GM18951 (cell line): Measurements from ENCODE around the gene NCR3LG1.

Source experiments
- POLR2A ChIP-seq: IDR thresholded peaks from 4 replicates; pipeline ENCODE4 v1.6.1; 2011; ENCODE audit warnings: mild to moderate bottlenecking; ENCODE audit not compliant: insufficient read length, insufficient read depth; ENCODE audit errors: extremely low read depth
- in situ Hi-C: fragments of 300-500 bp; cut with MboI; formaldehyde crosslinking; loops from one replicate; pipeline ENCODE4 v1.12.0; 2022; ENCODE audit warnings: low sequenced_read_pairs, mixed read lengths, inconsistent platforms; ENCODE audit not compliant: unreplicated experiment

The NCR3LG1 gene

DNA sequence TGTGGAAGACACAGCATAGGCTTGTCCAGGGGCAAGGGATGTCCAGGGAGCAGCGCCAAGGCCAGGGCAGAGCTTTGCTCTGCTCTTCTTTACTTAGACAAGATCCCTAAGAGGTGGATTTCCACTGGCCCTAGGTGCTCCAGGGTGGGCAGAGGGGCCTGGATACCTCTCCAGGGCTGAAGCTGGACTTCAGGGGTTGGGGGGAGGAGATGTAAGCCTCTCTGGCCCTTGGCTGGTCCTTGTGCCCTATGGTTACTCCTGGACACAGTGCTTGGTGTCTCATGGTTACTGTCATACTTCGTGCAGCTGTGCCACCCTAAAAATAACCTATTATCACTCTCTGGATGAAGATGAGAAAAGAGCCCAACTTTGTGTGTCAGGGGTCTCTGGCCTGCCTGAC, 49.7 kb downstream of the NCR3LG1 start:
- no peak for TF ChIP-seq POLR2A
- in situ Hi-C loops = no loop called here

DNA sequence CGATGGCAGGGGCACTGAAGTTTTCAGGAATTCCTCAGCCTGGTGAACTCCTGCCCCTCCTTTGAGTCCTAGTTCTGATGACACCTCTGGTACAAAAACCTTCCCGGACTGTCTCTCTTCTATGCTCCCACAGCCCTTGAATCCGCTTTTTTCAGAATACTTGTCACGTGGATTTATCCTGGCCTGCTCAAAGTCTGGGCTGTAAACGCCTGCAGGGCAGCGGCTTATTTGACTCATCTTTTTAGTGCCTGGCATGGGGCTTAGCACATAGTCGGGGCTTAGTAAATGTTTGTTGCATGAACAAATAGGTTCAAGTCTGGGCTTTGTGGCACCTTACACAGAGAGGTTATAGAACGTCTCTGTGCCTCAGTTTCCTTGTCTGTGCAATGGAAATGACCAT, 50.2 kb downstream of the NCR3LG1 start:
- no peak for TF ChIP-seq POLR2A
- in situ Hi-C loops = no loop called here

DNA sequence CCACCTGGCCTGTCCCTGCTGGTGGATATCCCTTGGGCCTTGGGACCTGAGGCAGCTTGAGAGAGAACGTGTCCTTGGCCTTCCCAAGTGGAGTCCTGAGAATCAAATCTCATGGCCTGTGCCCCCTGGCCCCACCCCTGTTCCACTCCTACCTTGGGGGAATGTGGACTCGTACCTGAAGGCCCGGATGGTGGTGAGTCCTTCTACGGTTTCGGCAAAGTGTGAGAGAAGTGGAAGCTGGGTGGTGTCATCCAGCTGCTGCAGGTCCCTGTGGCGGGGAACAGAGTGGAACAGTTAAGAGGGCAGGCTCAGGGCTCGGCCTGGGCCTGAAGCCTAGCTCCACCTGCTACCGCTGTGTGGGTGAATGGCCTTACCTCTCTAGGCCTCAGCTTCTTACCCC, 50.9 kb downstream of the NCR3LG1 start:
- in situ Hi-C loops = no loop called here
- TF ChIP-seq POLR2A = no peak

DNA sequence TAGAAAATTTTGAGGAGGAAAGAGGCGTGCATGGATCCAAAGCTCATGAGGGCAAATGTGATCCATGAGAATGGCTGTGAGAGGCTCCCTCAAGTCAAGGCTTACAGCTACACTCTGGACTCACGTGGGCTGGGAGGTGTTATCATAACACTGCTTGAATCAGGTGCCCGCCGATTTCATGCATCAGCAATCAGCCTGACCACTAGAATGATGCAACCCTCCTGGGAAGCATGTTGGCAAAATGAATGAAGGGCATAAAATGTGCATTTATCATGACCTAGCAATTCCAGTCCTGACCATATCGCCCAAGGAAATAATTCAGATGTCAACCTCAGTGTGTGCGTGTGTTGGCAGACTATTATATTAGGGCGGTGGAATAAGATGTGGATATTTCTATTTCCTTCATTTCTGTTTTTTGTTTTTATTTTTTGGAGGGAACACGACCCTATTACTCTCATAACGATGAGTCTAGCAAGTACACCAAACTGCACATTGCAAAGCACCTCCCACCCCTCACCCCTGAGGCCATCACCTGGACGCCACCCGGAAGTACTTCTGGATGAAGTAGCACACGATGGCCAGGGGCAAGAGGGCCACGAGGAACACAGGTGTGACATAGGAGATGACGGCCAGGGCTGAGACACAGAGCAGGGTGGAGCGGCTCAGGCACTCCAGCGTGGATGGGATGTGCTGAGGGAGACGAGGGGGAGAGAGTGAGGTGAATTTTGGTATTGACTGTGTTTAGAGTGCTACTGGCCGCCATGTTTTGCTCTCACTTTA, 52.6 kb downstream of the NCR3LG1 start:
- in situ Hi-C loops = no loop called here
- TF ChIP-seq POLR2A = no peak

DNA sequence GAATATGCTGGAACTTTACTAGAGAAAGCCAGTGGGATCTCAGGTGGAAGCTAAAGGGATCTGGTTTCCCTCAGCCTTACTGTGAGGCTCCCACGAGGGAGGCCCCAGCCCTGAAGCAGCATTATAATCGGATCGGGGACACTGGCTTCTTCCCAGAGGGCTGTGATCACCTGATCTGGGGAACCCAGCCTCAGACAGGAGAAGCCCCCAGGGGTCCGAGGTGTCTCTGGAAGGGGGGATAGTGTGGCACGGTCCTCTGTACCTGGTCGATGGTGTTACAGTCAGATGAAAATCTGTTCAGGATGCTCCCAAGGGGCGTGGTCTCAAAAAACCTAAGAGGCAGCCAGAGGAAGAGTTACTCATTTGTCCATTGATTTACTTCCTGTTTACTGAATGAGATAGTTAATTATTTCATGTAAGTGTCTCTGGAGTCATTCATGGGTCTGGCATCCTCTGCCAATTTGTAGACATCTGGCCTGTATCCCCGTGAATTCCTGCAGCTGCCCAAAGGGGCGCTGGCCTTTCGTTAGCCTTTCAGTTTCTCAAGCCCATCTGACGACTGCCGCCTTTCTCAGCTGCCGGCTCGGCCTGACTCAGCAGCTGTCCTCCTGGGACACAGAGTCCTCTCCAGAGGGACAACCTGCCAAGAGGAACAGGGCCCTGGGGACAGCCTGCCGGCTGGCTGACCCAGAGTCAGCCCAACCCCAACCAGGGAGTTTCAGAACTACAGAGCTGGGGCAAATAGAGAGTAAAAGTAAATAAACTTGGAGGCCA, 53.8 kb downstream of the NCR3LG1 start:
- in situ Hi-C loops = no loop called here
- TF ChIP-seq POLR2A = no peak

DNA sequence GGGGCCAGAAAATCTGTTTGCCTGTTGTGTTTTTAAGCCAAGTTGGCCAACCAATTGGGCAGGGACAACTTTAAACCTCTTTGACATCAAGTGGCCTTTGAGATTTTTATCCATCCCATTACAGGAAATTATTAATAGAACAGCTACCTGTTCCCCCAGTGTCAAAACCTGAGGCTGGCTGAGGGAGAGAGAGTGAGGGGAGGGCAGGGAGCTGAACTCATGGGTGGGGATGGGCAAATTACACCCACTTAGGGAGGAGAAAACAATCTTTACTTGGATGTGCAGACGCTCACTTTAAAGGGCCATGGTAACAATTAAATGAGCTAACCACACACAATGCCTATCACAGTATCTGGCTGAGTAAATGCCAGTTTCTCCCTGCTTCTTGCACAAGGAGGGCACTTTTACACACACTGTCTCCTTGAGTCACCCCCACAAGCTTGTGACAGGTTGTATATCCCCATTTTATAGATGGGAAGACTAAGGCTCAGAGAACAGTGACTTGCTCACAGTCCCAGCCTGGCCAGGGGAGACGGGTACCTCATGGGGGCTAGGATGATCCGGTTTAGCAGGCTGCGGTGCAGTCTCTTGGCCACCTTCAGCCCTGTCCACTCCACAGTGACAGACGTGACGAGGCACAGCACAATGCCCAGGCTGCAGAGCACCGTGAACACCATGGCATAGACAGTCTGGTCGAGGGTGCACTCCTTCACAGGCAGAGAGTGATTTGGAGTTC, 54.6 kb downstream of the NCR3LG1 start:
- in situ Hi-C loops = no loop called here

DNA sequence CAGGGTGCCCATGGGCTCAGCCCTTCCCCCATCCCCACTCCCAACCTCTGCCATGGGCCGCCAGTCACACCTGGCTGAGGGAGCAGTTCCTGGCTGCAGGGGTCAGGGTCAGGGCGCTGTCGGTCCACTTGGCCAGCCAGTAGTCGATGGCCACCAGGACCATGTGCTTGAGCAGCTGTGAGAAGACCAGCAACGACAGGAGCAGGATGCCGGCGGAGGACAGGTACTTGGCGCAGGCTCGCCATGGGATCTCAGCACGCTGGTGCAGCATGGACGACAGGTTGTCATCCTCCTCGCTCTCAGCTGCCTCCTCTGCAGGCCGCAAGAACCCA, 55.2 kb downstream of the NCR3LG1 start:
- in situ Hi-C loops = no loop called here
- TF ChIP-seq POLR2A = no peak

More for the DNA sequence above, 54.6 kb downstream of the NCR3LG1 start:
- no peak for TF ChIP-seq POLR2A

DNA sequence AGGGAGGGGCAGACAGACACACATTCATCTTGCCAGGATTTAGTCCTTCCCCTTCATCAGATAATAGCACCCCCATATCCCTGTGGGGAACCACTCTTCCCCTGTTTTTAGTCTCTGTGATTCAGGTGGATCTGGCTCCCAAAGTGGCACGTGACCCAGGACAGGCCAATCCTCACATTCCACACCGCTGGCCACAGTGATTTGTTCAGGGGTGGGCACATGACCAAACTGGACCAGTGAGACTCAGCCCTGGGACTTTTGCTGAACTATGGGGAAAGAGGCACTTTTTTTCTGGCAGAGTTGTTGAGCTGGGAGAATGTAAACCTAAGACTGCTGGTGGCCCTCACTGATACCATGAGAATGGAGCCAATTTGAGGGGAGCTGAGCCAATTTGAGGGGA, 56.0 kb downstream of the NCR3LG1 start:
- in situ Hi-C loops = no loop called here
- TF ChIP-seq POLR2A = no peak

DNA sequence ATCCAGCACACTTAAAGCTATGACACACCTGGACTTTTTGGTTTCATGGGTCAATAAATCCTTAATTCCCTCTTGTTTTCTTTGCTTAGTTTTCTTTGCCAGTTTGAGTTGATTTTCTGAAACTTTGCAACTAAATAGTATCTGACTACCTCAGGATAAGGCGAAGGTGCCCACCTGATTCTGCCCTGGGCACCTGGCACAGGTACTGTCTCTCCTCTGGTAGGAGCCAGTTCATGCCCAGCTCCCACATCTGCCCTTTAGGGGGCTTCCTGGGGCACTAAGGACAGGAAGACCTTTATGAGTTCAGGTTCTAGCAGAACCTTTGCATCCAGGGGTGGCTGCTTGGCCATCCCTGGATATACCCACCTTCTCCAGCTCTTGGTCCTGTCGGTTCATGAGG, 56.4 kb downstream of the NCR3LG1 start:
- no peak for TF ChIP-seq POLR2A

DNA sequence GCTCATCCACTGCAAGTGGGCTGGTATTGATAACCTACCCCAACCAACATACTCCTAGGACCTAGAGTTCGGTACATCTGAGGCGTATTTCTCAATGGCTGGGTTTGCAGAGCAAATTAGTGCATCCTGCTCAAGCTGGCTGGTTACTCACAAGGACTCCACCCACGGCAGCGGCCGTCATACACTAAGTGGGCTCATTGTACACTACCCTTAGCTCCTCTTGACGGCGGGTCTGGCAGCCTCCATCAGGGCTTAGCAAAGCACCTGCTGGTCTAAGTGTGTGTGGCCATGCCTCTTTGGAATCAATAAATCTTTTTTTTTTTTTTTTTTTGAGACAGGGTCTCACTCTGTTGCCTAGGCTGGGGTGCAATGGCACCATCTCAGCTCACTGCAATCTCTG, 57.0 kb downstream of the NCR3LG1 start:
- in situ Hi-C loops = no loop called here
- no peak for TF ChIP-seq POLR2A

More for the DNA sequence above, 56.4 kb downstream of the NCR3LG1 start:
- in situ Hi-C loops = no loop called here

DNA sequence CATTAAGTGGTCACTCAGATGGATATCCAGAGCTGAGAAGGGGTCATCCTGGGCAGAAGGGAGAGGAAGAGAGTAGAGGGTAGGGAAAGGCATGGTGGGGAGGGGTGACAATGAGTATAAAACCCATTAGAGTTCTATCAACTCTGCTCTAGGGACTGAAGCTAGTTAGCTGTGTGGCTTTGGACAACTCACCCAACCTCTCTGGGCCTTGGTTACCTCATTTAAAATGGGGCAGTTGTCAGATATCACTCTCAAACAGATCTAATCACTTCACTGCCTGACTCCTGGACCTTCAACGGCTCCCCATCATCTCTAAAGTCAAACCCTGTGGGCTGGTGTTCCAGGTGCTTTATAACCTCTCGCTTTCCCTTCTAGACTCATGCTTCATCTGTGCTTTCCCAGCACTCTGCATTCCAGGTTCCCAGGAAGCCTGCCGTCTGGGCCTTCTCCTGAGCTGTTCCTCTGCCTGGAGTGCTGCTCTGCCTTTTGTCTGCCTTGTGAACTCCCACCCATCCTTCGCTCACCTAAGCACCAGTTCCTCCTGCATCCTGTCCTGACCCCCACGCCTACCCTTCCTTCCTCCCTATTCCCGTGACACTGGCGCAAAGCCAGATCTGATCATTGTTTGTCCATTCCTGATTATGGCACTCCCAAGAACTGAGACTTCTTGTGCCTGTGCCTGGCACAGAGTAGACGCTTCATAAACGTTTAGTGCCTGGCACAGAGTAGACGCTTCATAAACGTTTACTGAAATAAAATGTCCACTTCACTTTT, 59.2 kb downstream of the NCR3LG1 start:
- in situ Hi-C loops = no loop called here

DNA sequence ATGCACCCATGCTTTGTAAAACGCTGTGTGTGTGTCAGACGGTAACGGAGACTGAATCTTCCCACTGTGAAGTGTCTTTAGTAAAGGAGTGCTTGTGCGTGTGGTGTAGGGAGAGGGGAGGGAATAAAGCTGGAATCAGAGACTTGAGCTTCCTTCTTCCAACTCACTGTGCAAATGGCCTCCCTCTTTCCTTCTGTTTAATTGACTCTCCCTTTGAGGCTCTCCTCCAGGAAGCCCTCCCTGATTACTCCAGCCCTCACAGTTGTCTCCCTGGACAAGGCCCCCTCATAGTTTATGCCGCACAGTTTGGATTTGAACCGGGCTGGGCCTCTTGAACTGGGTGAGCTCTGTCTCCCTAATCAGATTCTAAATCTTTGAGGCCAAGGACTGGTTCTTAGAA, 59.8 kb downstream of the NCR3LG1 start:
- no peak for TF ChIP-seq POLR2A
- in situ Hi-C loops = no loop called here

More for the DNA sequence above, 59.2 kb downstream of the NCR3LG1 start:
- no peak for TF ChIP-seq POLR2A
